ENCODE measurements around the gene LRRK1. TPM values are rescaled to one million over a fixed set of nuclear protein-coding genes. Genes with fewer than 3 reads are reported as not detected.

Gene LRRK1
- polyA plus RNA-seq, 1 of the 3 experiments (the other 2 are of a cell fraction), result 6.9 TPM

DNA sequence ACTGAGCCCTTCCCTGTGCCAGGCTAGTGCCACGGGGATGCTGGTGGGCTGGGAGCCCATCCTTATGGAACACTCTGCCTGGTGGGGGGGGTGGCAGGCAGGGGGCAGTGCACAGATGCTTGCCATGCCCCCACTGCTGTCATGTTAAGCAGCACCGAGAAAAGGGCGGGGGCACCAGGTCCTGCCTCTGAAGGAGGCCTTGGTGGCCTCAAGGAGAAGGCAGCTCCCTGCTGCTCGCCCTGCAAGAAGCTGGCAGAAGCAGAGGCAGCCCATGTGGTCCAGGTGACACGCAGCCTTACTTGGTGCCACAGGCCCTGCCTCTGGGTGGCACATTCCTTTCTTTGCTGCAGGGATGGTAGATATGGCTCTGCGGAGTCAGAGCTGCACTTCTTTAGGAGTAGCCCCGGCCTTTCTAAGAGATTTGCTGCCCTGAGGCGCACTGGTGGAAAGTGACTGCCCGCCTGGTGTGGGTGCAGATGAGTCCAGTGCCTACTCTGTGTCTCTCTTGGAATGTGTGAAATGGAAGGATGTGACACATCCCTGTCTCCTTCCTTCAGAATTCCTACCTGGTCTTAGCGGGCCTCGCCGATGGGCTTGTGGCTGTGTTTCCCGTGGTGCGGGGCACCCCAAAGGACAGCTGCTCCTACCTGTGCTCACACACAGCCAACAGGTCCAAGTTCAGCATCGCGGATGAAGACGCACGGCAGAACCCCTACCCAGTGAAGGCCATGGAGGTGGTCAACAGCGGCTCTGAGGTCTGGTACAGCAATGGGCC is 145.8 kb downstream of the LRRK1 start:
- Histone ChIP-seq H3K9ac (no peak overlapping the region), H3K79me2 (ENCODE audit: insufficient read depth) (no peaks in the 10 kb centered on the region), H3K9me3 (no peaks in the 10 kb centered on the region), H3K4me1 (ENCODE audit: control insufficient read depth in 1 of 2, insufficient read depth in 2 of 2, low read depth in 1 of 2, low read length in 1 of 2) (peaks cover 0 to 21% of the 10 kb centered on the region in 2 experiments; a peak in 1 of 4 replicates), H4K20me1 (ENCODE audit: insufficient read depth) (no peaks in the 10 kb centered on the region), H3K27me3 (ENCODE audit: insufficient read depth) (no peaks in the 10 kb centered on the region), H3K27ac (ENCODE audit: low read depth in 2 of 2, low read length in 1 of 2) (no peak overlapping the region; a peak in 1 of 4 replicates), H2AFZ (ENCODE audit: low read depth) (no peak overlapping the region), H3K9me2 (no peaks in the 10 kb centered on the region), H3K36me3 (replicated peaks in 1 of 2; ENCODE audit: control insufficient read depth in 1 of 2, insufficient read depth in 2 of 2, low read length in 1 of 2) (peaks cover 0 to 14% of the 10 kb centered on the region in 2 experiments), H3K4me2 (no peak overlapping the region), H3F3A (replicated peaks; ENCODE audit: insufficient read depth) (peaks cover 5% of the 10 kb centered on the region), H3K4me3 (ENCODE audit: low read depth in 2 of 2, low read length in 1 of 2) (no peak overlapping the region)
- DNase-seq, result no peak
- TF ChIP-seq MXI1 (IDR thresholded peaks at IDR 0.05; ENCODE audit: low read depth, low read length), result no peak
- WGBS (ENCODE audit: low lambda C conversion rate), result 97% methylated on average over 13 of the region's 19 CpGs
- POLR2A ChIA-PET, result no interaction called here
- CTCF ChIA-PET, result interaction anchor here (1.0 to 3.0 kb wide), 5 partner anchors 24 to 186 kb away, joined by 3 to 11 read pairs (median 5); partner anchors contain the start of gene CHSY1

DNA sequence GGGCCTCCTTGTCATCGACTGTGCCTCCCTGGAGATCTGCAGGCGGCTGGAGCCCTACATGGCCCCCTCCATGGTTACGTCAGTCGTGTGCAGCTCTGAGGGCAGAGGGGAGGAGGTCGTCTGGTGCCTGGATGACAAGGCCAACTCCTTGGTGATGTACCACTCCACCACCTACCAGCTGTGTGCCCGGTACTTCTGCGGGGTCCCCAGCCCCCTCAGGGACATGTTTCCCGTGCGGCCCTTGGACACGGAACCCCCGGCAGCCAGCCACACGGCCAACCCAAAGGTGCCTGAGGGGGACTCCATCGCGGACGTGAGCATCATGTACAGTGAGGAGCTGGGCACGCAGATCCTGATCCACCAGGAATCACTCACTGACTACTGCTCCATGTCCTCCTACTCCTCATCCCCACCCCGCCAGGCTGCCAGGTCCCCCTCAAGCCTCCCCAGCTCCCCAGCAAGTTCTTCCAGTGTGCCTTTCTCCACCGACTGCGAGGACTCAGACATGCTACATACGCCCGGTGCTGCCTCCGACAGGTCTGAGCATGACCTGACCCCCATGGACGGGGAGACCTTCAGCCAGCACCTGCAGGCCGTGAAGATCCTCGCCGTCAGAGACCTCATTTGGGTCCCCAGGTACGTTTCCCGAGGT is 146.5 kb downstream of the LRRK1 start:
- no peak overlapping the region for H3K27ac ChIP-seq (ENCODE audit: low read depth in 2 of 2, low read length in 1 of 2)
- no peak overlapping the region for H3K4me2 ChIP-seq
- H3K9me3 ChIP-seq, result no peaks in the 10 kb centered on the region

More for the DNA sequence above, 146.5 kb downstream of the LRRK1 start:
- Histone ChIP-seq H3F3A (replicated peaks; ENCODE audit: insufficient read depth) (peaks cover 5% of the 10 kb centered on the region), H3K9ac (no peak overlapping the region), H3K36me3 (replicated peaks in 1 of 2; ENCODE audit: control insufficient read depth in 1 of 2, insufficient read depth in 2 of 2, low read length in 1 of 2) (peaks cover 0 to 14% of the 10 kb centered on the region in 2 experiments), H4K20me1 (ENCODE audit: insufficient read depth) (no peaks in the 10 kb centered on the region), H3K27me3 (ENCODE audit: insufficient read depth) (no peaks in the 10 kb centered on the region), H3K9me2 (no peaks in the 10 kb centered on the region), H2AFZ (ENCODE audit: low read depth) (no peak overlapping the region), H3K4me3 (ENCODE audit: low read depth in 2 of 2, low read length in 1 of 2) (no peak overlapping the region), H3K4me1 (ENCODE audit: control insufficient read depth in 1 of 2, insufficient read depth in 2 of 2, low read depth in 1 of 2, low read length in 1 of 2) (peaks cover 6 to 27% of the 10 kb centered on the region in 2 experiments; a peak in 3 of 4 replicates), H3K79me2 (ENCODE audit: insufficient read depth) (no peaks in the 10 kb centered on the region)
- no peak for TF ChIP-seq MXI1 (IDR thresholded peaks at IDR 0.05; ENCODE audit: low read depth, low read length)
- TF ChIP-seq EP300 (IDR thresholded peaks at IDR 0.05; ENCODE audit: borderline replicate concordance in 1 of 2, low read depth in 1 of 2, low read length in 1 of 2), result no peak
- TF ChIP-seq EZH2phosphoT487 (IDR thresholded peaks at IDR 0.05; ENCODE audit: borderline replicate concordance, low read depth), result no peak
- TF ChIP-seq JUND (IDR thresholded peaks at IDR 0.05), result no peak
- TF ChIP-seq TCF12 (IDR thresholded peaks at IDR 0.05), result no peak
- no peak for TF ChIP-seq NFIC (IDR thresholded peaks at IDR 0.05; ENCODE audit: borderline replicate concordance)
- TF ChIP-seq RCOR1 (IDR thresholded peaks at IDR 0.05; ENCODE audit: low read length), result no peak
- TF ChIP-seq GATA2 (CRISPR knock-in tag; IDR thresholded peaks at IDR 0.05), result no peak
- no peak for TF ChIP-seq SMC3 (IDR thresholded peaks at IDR 0.05; ENCODE audit: low read depth, low read length)
- no peak for TF ChIP-seq NRF1 (IDR thresholded peaks at IDR 0.05; ENCODE audit: low read depth, low read length)
- TF ChIP-seq ELF1 (IDR thresholded peaks at IDR 0.05), result no peak
- TF ChIP-seq RXRA (IDR thresholded peaks at IDR 0.05; ENCODE audit: borderline replicate concordance, low read depth), result no peak
- TF ChIP-seq TEAD4 (IDR thresholded peaks at IDR 0.05; ENCODE audit: borderline replicate concordance, insufficient read depth), result no peak
- TF ChIP-seq SIN3A (IDR thresholded peaks at IDR 0.05; ENCODE audit: borderline replicate concordance, low read depth, low read length), result no peak
- TF ChIP-seq, protein P1, sequence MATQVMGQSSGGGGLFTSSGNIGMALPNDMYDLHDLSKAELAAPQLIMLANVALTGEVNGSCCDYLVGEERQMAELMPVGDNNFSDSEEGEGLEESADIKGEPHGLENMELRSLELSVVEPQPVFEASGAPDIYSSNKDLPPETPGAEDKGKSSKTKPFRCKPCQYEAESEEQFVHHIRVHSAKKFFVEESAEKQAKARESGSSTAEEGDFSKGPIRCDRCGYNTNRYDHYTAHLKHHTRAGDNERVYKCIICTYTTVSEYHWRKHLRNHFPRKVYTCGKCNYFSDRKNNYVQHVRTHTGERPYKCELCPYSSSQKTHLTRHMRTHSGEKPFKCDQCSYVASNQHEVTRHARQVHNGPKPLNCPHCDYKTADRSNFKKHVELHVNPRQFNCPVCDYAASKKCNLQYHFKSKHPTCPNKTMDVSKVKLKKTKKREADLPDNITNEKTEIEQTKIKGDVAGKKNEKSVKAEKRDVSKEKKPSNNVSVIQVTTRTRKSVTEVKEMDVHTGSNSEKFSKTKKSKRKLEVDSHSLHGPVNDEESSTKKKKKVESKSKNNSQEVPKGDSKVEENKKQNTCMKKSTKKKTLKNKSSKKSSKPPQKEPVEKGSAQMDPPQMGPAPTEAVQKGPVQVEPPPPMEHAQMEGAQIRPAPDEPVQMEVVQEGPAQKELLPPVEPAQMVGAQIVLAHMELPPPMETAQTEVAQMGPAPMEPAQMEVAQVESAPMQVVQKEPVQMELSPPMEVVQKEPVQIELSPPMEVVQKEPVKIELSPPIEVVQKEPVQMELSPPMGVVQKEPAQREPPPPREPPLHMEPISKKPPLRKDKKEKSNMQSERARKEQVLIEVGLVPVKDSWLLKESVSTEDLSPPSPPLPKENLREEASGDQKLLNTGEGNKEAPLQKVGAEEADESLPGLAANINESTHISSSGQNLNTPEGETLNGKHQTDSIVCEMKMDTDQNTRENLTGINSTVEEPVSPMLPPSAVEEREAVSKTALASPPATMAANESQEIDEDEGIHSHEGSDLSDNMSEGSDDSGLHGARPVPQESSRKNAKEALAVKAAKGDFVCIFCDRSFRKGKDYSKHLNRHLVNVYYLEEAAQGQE (IDR thresholded peaks at IDR 0.05; ENCODE audit: low read depth, low read length), result no peak
- TF ChIP-seq, protein P2, sequence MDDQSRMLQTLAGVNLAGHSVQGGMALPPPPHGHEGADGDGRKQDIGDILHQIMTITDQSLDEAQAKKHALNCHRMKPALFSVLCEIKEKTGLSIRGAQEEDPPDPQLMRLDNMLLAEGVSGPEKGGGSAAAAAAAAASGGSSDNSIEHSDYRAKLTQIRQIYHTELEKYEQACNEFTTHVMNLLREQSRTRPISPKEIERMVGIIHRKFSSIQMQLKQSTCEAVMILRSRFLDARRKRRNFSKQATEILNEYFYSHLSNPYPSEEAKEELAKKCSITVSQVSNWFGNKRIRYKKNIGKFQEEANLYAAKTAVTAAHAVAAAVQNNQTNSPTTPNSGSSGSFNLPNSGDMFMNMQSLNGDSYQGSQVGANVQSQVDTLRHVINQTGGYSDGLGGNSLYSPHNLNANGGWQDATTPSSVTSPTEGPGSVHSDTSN (IDR thresholded peaks at IDR 0.05), result no peak
- TF ChIP-seq, protein P3, sequence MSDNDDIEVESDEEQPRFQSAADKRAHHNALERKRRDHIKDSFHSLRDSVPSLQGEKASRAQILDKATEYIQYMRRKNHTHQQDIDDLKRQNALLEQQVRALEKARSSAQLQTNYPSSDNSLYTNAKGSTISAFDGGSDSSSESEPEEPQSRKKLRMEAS (IDR thresholded peaks at IDR 0.05; ENCODE audit: low read depth), result no peak
- no peak for DNase-seq
- ChIA-PET POLR2A (no interaction called here), CTCF (interaction anchor here (1.6 to 3.0 kb wide), 5 partner anchors 23 to 192 kb away, joined by 4 to 11 read pairs (median 6); no protein-coding TSS in a partner anchor)
- 92% methylated on average over 13 of the region's 28 CpGs for WGBS (ENCODE audit: low lambda C conversion rate)
